Testis (tissue), 3 donors: ENCODE results near the gene TOX2. TPM values are rescaled to one million over a fixed set of nuclear protein-coding genes. Genes with fewer than 3 reads are reported as not detected.

Experiments used
- DNase-seq: peaks from one replicate; pipeline ENCODE4 v3.0.0-alpha.2; 2019
- H3K27ac ChIP-seq, 2 donors: fragments of 200-600 bp; sonication (generic); one replicate each; pipeline ENCODE4 v1.5.1; 2019
- H3K27me3 ChIP-seq: fragments of 200-600 bp; sonication (generic); one replicate; pipeline ENCODE4 v1.5.1; 2019
- H3K36me3 ChIP-seq: fragments of 200-600 bp; sonication (generic); one replicate; pipeline ENCODE4 v1.5.1; 2017; ENCODE audit warnings: low read depth; ENCODE audit errors: missing control alignments
- H3K4me1 ChIP-seq: fragments of 200-600 bp; sonication (generic); one replicate; pipeline ENCODE4 v1.5.1; 2019
- H3K4me3 ChIP-seq, 2 donors: fragments of 200-600 bp; sonication (generic); one replicate each; pipeline ENCODE4 v1.5.1; 2017 to 2019
- H3K9me3 ChIP-seq: fragments of 200-600 bp; sonication (generic); one replicate; pipeline ENCODE4 v1.5.1; 2017
- CTCF ChIP-seq, 3 experiments: fragments of 450-650 bp in 2 of 3; fragments of 200-600 bp in 1 of 3; sonication (generic) in 1 of 3; IDR thresholded peaks; one replicate each; pipeline ENCODE4 v1.5.1; 2016 to 2019; ENCODE audit warnings: antibody characterized with exemption in 3 of 3, mild to moderate bottlenecking in 2 of 3, moderate library complexity in 1 of 3
- POLR2A ChIP-seq: fragments of 450-650 bp; IDR thresholded peaks from one replicate; pipeline ENCODE4 v1.6.1; 2017; ENCODE audit warnings: antibody characterized with exemption, mild to moderate bottlenecking, moderate library complexity
- WGBS, 2 donors: methylation state at CpG; one replicate each; pipeline ENCODE4 v1.1.5; 2018; 5-methylcytosine and 5-hydroxymethylcytosine counted together
- intact Hi-C: fragments of 100-400 bp; cut with DNase I; formaldehyde crosslinking; loops from one replicate; pipeline ENCODE4 v1.15.1; 2023; ENCODE audit warnings: low total_unique reads
- polyA plus RNA-seq: library from polyadenylated mRNA; stranded (reverse); fragments of 350-450 nt; fragmentation: Illumina TruSeq; extraction: RNeasy Lipid Tissue Mini Kit (QIAGEN cat#74804); gene quantifications from one replicate; pipeline ENCODE4 v1.2.3, GENCODE V29; 2014; ENCODE audit warnings: low read depth, low replicate concordance; ENCODE audit not compliant: insufficient read depth
- total RNA-seq, 2 donors: library from RNA; depleted of rRNA; stranded (reverse); fragments of >200 nt; gene quantifications; one replicate each; pipeline ENCODE4 v1.2.3, GENCODE V29; 2016

Gene TOX2
- total and polyA plus RNA-seq, 3 donors from 2014 or later = 43.8 to 67.0 (median 48.1) TPM

- H3K4me1 ChIP-seq = peaks cover 7% of the 10 kb centered on the region
- H3K4me3 ChIP-seq = no peak overlapping the region
- no peaks in the 10 kb centered on the region for H3K36me3 ChIP-seq
- intact Hi-C loops = no loop called here
- H3K27ac ChIP-seq = no peak overlapping the region
- no peaks in the 10 kb centered on the region for H3K27me3 ChIP-seq
- TF ChIP-seq CTCF (IDR thresholded peaks at IDR 0.05) (no peak), POLR2A (no peak)
- WGBS, 2 donors = 59 to 61% methylated on average over 13 of the region's 13 CpGs
- no peaks in the 10 kb centered on the region for H3K9me3 ChIP-seq
- DNase-seq = no peak
Observed at GRCh38 chr20:44019638-44020335, 105.1 kb downstream of the TOX2 start.

- intact Hi-C loops = no loop called here
- Histone ChIP-seq H3K27ac (no peak overlapping the region), H3K36me3 (no peaks in the 10 kb centered on the region), H3K4me1 (peaks cover 6% of the 10 kb centered on the region), H3K4me3 (no peak overlapping the region), H3K27me3 (no peaks in the 10 kb centered on the region), H3K9me3 (no peaks in the 10 kb centered on the region)
- no peak for TF ChIP-seq CTCF (IDR thresholded peaks at IDR 0.05)
- TF ChIP-seq POLR2A = no peak
- 88 to 92% methylated on average over 11 to 12 of the region's 12 CpGs for WGBS, 2 donors
- no peak for DNase-seq
Observed at GRCh38 chr20:44020406-44021148, 105.9 kb downstream of the TOX2 start.

- 85 to 91% methylated on average over 6 of the region's 6 CpGs for WGBS, 2 donors
- no peak overlapping the region for H3K4me3 ChIP-seq
- peaks cover 3% of the 10 kb centered on the region for H3K4me1 ChIP-seq
- H3K9me3 ChIP-seq = no peaks in the 10 kb centered on the region
- no peaks in the 10 kb centered on the region for H3K27me3 ChIP-seq
- intact Hi-C loops = no loop called here
- no peak for TF ChIP-seq CTCF (IDR thresholded peaks at IDR 0.05)
- no peak for TF ChIP-seq POLR2A
- no peaks in the 10 kb centered on the region for H3K36me3 ChIP-seq
- no peak for DNase-seq
- no peak overlapping the region for H3K27ac ChIP-seq
Observed at GRCh38 chr20:44021186-44021585, 106.5 kb downstream of the TOX2 start.

- no peak overlapping the region for H3K27ac ChIP-seq
- H3K4me1 ChIP-seq = peaks cover 3% of the 10 kb centered on the region
- H3K4me3 ChIP-seq = no peak overlapping the region
- no peaks in the 10 kb centered on the region for H3K27me3 ChIP-seq
- 91% methylated on average over 1 to 10 of the region's 10 CpGs for WGBS, 2 donors
- no peaks in the 10 kb centered on the region for H3K9me3 ChIP-seq
- intact Hi-C loops = no loop called here
- TF ChIP-seq POLR2A (no peak), CTCF (IDR thresholded peaks at IDR 0.05) (no peak)
- H3K36me3 ChIP-seq = no peaks in the 10 kb centered on the region
- DNase-seq = no peak
Observed at GRCh38 chr20:44021900-44022299, 107.2 kb downstream of the TOX2 start.
